Activated CD4-positive, CD25-positive, alpha-beta regulatory T cell (primary cell): Measurements from ENCODE around the gene NEK1.

ENCODE experiments used
- DNase-seq, 4 experiments: peaks; one replicate each; lab custom pipeline; 2025; lab: John Stamatoyannopoulos, UW

NEK1 gene, protein sequence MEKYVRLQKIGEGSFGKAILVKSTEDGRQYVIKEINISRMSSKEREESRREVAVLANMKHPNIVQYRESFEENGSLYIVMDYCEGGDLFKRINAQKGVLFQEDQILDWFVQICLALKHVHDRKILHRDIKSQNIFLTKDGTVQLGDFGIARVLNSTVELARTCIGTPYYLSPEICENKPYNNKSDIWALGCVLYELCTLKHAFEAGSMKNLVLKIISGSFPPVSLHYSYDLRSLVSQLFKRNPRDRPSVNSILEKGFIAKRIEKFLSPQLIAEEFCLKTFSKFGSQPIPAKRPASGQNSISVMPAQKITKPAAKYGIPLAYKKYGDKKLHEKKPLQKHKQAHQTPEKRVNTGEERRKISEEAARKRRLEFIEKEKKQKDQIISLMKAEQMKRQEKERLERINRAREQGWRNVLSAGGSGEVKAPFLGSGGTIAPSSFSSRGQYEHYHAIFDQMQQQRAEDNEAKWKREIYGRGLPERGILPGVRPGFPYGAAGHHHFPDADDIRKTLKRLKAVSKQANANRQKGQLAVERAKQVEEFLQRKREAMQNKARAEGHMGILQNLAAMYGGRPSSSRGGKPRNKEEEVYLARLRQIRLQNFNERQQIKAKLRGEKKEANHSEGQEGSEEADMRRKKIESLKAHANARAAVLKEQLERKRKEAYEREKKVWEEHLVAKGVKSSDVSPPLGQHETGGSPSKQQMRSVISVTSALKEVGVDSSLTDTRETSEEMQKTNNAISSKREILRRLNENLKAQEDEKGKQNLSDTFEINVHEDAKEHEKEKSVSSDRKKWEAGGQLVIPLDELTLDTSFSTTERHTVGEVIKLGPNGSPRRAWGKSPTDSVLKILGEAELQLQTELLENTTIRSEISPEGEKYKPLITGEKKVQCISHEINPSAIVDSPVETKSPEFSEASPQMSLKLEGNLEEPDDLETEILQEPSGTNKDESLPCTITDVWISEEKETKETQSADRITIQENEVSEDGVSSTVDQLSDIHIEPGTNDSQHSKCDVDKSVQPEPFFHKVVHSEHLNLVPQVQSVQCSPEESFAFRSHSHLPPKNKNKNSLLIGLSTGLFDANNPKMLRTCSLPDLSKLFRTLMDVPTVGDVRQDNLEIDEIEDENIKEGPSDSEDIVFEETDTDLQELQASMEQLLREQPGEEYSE (N-terminal part only)

DNA sequence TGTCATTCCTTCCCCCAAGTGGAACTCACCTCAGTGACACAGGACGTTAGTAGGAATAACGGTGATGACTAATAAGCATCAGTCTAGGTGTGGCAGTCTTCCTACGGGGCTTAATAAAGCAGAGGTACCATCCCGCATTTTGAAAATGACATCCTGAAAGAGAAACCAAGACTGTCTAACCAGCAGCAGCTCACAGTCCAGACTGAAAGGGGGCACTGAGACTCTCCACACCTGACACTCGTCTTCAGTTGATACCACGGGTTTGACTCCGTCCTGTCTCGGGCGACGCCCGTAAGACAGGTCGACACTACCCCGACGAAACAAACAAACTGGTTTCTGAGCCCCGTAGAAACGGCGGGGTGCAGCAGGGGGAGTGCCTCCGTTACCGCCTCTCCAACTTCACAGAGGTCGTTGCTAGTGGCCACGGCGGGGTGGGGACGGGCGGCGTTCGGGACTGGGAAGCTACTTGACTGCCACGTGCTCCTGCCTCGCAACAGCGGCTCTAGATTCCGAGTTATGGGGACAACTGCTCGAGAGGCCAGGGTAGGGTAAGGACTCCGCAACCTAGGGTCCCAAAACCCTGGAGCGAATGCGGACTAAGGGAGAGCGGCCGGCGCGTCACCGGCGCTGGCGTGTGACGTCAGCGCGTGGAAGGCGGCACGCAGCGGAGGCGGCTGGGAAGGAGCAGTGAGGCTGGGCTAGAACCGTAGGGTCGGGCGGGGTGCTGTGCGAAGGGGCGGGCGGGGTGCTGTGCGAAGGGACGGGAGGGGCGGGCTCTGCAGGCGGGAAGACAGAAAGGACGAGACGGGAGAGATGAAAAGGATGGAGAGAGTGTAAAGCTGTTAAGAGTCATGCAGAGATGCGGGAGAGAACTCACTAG lies at the start of gene NEK1:
TSS of gene NEK1 (minus strand) at position 593 of the 880 bp plus-strand sequence. CDS start 9,953 bp downstream, outside the sequence.
- DNase-seq = peak; percentile 67 to 78 (median 75)

DNA sequence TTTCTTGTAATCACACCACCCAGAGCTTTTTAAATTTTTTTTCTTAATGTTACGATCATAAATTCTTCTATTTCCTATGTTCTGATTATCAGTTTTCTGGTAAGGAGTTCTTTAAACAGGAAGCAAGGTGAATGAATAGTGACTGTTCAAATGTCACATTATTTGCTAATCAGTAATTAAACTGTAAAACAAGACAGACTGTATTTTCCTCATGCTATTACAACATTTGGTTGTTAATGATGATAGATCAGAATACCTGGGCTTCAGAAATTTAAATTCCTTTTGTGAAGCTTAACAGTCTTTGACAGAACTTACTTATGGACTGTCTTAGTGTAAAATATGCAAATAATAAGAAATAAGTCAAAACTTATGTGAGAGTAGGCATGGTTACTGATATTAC lies 49.4 kb upstream of the NEK1 start:
- no peak for DNase-seq

DNA sequence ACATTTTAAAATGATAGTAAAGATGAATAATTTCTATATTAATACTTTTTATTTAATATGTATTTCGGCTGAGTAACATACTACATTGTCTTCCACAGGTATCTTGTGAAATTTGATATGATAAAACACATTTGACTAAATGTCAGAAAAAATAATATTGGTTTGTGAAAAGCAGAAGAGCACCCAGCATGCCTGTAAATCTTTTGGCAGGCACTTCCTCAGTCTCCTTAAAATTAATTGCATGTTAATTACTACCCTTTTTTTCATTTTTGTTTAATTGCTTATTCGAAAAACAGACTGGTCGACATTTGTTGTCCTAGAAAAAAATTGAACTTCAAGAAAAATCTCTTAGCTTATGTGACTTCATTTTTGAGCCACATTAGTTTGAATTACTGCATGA lies 48.5 kb upstream of the NEK1 start:
- DNase-seq = no peak

DNA sequence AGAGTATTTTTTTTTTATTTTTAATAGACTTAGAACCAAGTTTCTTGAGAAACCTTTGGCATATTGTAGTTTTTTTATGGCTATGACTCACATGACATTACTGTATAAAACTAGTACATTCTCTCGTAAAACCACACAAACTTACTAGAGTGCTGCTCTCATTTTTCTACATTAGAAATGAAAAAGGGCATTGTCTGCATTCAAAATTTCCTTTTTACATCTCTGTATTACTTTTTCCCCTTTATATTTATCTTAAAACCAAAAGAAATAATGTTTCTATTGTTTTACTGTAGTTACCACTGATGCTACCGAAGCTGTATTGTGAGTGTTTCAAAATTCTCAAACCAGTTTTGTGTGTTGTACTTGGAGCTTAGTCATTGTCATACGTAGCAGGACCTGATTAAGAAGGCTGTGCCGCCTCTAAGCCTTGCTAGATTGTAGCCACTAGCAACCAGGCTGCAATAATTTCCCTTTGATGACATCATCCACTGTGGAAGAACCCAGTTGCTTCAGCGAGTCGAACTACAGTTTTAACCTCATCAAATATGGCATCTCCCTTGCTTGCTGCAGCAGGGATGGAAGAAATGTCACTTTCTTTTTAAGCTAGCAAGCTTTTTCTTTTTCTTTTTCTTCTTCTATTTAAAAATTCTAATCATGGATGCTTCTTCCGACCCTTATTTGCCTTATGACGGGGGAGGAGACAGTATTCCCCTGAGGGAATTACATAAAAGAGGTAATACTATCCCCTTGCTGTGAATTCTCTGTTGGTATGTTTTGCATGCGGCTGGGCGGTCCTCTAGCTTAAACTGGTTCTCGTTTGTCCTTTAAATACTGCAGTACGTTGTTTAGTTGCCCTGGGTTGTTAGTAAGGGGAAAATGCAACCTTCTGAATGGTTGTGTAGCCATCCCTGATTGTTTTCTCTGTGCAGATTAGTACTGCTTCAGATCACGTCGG lies 47.6 kb upstream of the NEK1 start:
- DNase-seq = peak; percentile 3 to 34 (median 18)

DNA sequence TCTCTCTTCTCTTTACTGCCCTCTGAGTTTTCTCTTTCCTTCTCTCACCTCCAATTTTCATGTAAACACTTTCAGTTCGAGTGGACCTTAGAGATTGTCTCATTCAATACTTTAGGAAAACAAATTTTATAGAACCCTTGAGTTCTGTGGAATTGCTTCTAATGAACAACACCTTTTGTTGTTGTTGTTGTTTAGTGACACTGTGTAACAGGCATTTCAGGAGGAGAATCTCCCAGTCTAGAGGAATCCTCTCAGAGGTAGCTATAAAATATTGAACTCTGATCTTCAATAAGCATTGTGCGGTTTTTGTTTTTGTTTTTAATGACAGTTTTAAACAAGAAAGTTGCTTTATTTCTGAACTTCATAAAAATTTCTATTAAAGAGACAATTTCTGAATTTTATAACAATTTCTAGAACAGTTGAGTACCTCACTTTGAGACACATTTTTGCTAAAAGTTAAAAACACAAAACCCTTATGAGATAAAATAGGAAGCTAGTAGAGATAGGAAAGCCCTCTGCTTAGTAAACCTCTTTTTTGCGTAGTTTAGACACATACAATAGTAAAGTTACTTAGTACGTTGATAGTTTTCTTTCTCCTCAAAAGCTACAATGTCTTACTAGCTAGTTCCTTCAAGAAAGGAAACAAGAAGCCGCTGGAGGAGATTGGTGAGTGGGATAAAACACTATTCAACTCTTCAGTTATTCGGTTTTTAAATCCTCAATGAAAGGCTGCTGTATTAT lies 46.8 kb upstream of the NEK1 start:
- no peak for DNase-seq

DNA sequence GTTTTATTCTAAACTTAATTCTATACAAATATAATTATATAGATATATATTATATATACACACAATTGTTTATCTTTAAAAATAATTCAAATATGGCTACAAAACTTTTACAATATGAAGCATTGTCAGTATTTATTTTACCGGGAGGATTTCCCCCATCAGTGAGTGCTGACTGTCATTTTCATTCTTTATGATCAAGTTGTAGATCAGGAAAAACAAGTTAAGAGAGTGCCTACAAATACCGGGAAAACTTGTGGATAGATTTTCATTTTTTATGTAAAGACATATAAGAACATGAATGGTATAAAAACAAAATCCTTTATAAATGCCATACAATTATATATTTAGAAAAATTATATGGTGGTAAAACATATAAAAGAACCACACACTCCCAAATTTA lies 45.8 kb upstream of the NEK1 start:
- no peak for DNase-seq

DNA sequence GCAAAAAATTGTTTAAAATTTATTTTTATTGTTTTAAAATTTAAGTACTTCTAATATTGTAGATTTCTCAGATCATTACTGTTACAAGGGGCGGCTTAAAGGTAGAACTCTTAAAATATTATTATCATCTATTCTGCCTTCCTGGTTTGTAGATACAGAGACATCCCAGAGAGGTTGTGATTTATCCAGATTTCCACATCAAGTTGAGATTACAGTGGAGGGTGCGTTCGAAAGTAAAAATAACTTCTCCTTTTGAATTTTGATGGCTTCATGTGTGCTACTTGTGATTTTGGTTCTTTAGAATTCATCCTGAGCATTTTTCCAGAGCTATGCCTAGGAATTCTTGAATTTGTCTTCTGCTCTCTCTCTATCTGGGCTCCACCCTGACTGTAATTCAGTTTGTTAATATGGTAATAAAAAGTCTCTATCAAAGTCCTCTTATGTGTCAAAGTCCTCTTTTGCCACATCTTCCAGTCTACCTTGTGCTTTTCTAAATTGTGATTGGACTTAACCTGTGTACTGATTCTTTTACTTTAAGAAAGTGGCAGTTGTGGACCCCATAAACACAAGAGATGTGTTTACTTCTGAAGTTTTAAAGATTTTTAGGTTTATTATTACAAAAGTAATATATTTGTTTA lies 45.2 kb upstream of the NEK1 start:
- no peak for DNase-seq

DNA sequence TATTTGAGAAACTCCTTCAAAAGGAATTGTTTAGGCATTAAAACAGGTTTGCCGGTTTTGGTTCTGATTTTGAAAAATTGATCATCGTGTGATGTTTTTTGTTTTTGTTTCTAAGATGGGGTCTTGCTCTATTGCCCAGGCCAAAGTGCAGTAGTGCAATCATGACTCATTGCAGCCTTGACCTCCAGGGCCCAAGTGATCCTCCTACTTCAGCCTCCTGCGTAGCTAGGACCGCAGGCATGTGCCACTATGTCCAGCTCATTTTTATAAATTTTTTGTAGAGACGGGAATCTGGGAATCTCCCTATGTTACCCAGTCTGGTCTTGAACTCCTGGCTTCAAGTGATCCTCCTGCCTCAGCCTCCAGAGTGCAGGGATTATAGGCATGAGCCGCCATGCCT lies 43.0 kb upstream of the NEK1 start:
- DNase-seq = no peak

DNA sequence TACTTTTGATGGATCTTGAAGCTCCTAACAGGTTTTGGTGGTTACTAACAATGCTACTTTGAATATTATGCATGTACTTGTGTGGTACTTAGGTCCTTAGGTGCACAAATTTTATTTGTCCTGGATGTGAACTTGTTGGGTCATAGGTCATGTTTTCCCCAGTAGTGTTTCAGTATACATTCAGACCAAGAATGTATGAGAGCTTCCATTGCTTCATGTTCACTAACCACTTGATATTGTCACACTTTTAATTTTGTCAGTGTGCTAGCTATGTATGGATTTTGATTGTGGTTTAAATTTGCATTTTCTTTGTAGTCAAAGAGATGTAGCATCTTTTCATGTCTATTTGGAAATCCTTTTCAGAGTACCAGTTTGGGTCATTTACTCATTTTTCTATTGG lies 40.2 kb upstream of the NEK1 start:
- DNase-seq = no peak

DNA sequence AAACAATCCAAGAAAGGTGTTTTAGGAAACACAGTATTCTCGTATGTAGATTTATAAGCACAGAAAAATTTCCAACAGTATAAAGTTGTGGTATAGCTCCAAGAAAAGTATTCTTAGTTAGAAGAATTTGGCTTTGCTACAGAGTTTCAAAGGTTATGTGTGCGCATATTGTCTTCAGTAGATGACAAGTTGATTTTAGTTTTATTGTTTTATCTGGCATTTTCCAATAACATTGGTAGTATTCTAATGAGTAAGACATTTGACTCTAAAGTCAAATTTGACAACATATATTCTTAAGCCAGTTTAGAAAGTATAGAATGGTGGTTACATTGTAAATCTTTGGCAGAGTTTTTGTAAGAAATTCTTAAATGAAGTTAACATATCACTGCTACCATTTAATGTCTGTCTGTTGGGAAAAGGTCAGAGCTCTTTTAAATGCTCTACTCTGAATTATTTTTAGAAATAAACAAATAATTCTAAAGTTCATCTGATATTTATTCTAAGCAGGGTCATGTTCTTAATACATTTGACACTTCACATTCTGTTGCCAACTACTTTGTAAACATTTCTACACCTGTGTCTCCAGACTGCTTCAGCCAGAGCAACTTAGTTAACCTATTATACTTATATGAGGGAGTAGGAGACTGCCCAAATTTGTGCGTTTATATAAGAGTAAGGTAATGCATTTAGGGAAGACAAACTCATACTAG lies 38.0 kb upstream of the NEK1 start:
- DNase-seq = no peak

DNA sequence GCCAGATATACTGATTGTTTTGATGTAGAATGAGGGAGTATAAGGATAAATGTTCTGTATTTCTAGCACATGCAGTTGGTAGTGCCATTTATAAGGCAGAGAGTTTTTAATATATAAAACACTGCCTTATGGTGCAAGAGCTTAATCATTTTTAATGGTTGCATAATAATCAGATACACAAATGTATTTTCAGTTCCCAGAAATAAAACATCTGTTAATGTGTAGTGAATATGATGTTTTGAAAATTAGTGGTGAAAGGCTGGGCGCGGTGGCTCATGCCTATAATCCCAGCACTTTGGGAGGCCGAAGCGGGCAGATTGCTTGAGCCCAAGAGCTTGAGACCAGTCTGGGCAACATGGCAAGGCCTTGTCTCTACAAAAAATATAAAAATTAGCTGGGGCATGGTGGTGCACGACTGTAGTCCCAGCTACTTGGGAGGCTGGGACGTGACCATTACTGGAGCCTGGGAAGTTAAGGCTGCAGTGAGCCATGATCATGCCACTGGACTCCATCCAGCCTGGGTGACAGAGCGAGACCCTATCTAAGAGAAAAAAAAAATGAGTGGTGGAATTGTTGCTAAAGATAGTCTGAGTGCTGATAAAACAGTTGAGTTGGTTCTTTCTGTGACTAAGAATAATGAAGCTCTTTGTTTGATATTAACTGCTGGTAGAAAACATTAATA lies 37.3 kb upstream of the NEK1 start:
- DNase-seq = no peak

DNA sequence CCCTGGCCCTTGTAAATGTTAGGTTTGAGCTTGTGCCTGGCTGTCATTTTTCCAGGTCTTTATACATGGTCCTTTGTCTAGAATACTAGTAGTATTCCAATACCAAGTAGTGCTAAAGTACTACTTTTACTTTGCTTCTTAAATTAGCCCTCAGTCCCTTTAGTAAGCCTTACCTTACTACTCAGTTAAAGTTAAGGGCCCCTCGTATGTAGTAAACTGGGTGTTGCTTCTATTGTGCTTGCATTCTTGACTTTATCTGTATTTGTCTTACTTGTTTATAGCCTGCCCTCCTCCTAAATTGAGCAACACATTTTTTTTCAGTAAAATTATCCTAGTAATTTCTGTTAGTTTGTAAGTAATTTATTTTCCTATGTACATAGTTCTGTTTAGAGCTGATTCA lies 33.2 kb upstream of the NEK1 start:
- no peak for DNase-seq

DNA sequence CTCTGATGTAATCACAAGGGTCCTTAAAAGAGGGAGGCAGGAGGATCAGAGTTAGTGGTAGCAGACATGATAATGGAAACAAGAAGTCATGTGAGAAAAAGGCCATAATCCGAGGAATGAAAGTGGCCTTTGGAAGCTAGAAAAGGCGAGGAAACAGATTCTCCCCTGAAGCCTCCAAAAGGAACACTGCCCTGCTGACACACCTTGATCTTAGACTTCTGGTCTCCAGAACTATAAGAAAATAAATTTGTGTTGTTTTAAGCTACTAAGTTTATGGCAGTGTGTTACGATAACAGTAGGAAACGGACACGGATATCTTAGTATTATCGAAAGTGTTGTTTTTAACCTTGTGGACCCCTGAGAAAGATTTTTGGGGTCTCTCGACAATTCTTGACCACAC lies 32.4 kb upstream of the NEK1 start:
- no peak for DNase-seq

DNA sequence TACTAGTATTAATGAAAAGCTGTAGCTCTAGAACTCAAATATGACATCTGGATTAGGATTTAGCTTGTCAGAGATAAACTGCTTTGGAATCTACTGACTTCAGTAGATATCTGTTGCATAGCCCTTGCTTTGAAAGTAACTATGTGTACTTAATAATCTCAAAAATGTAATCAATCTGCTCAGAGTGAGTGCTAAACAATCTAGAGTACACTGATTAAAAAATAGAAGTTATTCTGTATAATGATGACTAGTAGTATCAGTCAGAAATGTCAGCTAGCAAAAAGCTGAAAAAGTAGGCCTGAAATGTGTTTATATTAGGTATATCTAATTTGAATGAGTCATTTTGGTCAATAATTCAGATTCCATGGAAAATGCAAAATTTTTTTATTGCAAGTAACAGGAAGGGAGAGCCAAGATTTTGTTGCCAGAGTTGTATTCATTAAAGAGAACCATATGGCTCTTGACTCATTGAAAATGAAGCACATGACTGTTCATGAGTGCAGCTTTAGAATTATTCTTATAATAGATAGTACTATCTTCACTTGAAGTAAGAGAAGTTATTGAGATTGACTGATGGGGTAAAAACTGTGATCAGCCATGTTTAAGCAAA lies 28.0 kb upstream of the NEK1 start:
- no peak for DNase-seq

DNA sequence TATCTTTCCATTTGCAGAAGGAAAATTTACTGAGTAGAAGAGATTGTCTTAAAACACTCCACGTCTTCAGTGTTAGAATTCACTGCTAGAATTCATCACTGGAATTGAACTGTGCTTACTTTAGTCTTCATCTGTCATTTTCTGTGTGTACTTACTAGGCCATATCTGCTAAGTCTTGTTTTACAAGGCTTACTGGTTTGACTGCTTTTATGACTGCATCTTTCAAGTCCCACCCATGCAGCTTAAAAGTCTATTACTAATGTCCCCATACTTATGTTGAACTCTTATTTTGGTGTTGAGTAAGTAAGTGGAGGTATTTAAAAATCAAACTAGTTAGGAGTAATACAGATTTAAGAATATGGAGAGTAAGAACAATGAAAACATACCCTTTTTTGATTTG lies 22.6 kb upstream of the NEK1 start:
- DNase-seq = no peak

DNA sequence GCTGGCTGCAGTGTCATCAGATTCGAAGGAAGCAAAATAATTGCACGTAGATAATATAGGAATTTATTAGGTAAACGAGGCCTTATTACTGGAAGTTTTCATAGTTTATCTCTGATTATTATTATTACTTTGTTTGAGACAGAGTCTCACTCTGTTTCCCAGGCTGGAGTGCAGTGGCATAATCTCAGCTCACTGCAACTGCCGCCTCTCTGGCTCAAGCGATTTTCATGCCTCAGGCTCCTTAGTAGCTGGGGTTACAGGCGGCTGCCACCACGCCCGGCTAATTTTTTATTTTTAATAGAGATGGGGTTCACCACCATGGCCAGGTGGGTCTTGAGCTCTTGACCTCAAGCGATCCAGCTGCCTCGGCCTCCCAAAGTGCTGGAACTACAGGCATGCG lies 20.5 kb upstream of the NEK1 start:
- no peak for DNase-seq

DNA sequence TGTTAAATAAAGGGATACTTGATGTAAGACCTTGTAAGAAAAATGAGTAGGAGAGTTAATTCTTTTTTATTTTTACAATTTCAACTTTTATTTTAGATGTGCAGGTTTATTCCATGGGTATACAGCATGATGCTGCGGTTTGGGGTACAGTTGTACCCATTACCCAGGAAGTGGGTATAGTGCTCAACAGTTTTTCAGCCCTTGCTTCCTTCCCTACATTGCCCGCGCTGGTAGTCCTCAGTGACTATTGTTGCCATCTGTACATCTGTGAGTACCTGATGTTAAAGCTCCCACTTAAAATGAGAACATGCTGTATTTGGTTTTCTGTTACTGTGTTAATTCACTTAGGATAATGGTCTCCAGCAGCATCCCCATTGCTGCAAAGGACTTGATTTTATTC lies 17.7 kb upstream of the NEK1 start:
- DNase-seq = no peak

DNA sequence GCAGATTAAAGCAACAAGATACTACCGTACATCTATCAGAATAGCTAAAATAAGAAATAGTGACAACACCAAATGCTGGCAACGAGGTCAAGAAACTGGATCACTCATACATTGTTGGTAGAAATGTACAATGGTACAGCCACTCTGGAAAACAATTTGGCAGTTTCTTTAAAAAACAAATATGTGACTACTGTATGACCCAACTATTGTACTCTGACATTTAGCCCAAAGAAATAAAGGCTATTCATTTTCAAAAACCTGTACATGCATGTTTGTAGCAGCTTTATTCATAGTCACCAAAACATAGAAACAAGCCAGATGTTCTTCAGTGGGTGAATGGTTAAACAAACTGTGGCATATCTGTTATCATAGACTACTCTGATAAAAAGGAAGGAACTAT lies 16.2 kb upstream of the NEK1 start:
- no peak for DNase-seq
